GM12874 (cell line): Measurements from ENCODE around the gene WDR12.

Source experiments
- TF ChIP-seq, protein P1 (sequence below): IDR thresholded peaks from 2 replicates; pipeline ENCODE4 v1.5.1; 2011; ENCODE audit warnings: low read depth, mild to moderate bottlenecking, control low read depth, low read length, moderate library complexity; ENCODE audit not compliant: insufficient read depth

The WDR12 gene

GRCh38 chr2:202938960-202939359, 27.5 kb upstream of the WDR12 start:
- TF ChIP-seq, protein P1, sequence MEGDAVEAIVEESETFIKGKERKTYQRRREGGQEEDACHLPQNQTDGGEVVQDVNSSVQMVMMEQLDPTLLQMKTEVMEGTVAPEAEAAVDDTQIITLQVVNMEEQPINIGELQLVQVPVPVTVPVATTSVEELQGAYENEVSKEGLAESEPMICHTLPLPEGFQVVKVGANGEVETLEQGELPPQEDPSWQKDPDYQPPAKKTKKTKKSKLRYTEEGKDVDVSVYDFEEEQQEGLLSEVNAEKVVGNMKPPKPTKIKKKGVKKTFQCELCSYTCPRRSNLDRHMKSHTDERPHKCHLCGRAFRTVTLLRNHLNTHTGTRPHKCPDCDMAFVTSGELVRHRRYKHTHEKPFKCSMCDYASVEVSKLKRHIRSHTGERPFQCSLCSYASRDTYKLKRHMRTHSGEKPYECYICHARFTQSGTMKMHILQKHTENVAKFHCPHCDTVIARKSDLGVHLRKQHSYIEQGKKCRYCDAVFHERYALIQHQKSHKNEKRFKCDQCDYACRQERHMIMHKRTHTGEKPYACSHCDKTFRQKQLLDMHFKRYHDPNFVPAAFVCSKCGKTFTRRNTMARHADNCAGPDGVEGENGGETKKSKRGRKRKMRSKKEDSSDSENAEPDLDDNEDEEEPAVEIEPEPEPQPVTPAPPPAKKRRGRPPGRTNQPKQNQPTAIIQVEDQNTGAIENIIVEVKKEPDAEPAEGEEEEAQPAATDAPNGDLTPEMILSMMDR, result no peak

DNA sequence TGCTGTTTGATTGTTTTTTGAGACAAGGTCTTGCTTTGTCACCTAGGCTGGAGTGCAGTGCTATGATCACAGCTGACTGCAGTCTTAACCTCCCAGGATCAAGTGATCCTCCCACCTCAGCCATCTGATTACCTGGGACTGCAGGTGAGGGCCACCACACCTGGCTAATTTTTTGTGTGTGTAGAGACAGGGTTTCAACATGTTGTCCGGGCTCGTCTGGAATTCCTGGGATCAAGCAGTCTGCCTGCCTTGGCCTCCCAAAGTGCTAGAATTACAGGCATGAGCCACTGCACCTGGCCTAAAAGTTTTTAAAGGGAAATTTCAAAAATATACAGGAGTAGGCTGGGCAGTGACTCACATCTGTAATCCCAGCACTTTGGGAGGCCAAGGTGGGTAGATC, 23.0 kb upstream of the WDR12 start:
- TF ChIP-seq, protein P1, result no peak

GRCh38 chr2:202933958-202934357, 22.5 kb upstream of the WDR12 start:
- TF ChIP-seq, protein P1, result no peak

DNA sequence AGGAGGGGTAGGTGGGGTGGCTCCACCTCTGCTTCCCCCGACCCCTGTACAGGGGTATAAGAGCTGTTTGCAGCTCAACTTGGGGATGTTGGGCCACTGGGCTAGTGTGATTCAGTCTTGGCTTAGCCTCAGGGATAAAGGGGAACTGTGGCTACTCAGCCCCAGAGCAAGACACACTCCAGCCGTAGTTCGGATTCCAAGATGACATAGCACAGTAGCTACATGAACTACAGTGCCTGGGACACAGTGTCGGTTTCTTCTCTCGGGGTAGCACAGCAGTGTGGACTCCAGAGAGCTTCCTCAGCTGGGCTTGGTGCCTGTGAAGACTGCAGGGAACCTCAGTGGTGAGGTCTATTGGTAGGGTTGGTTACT, 21.7 kb upstream of the WDR12 start:
- TF ChIP-seq, protein P1, result no peak

DNA sequence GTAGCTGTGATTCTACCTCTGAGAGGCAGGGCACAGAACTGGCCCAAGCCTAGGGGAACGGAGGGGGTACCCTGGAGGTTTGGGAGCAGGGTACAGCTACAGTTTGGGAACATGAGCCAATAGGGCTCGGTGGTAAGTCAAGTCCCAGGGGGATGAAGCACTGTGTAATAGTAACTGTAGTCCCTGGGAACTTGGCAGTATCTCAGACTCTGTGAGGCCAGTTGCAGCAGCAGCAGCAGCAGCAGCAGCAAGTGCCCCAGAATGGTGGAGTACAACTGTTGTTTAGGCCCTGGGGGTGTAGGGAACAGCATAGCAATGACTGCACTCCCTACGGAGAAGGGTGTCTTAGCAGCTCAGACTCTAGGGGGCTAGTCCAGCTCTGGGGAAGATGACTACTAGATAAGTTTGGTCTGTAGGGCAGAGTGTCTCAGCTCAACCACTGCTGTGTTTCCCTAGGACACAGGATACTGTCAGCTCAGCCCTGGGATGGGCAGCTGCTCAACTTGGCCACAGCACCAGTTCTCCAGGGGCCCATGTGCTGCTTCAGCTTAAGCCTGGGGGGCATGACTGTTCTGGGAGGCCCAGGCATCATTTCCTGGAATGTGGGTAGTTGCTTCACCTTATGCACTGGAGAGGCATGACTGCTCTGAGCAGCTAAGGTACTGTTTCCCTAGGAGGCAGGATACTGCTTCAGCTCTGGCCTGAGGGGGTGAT, 21.1 kb upstream of the WDR12 start:
- TF ChIP-seq, protein P1, result no peak

- TF ChIP-seq, protein P1, result no peak
These were observed 7.4 kb upstream of the WDR12 start for GRCh38 chr2:202918860-202919259.

DNA sequence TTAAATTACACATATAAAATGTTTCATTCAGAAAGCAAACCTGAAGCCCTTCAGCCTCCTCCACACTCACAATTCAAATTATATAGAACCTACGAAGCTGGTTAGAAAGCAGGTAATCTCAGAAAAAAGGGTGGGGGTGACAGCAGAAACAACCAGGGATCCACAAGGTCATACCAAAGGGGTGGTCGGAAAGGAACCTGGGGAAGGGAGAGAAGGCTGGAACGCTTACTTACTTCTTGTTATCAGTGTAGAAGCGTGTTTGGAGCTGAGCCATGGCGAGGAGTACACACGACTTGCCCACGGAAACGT, 316 bp downstream of the WDR12 start:
- TF ChIP-seq, protein P1, result no peak
